NCI-H2029 (cell line): ENCODE results near the gene RING1.

Experiments used
- DNase-seq: peaks from one replicate; lab custom pipeline; 2025; lab: John Stamatoyannopoulos, UW

RING1 gene

DNA sequence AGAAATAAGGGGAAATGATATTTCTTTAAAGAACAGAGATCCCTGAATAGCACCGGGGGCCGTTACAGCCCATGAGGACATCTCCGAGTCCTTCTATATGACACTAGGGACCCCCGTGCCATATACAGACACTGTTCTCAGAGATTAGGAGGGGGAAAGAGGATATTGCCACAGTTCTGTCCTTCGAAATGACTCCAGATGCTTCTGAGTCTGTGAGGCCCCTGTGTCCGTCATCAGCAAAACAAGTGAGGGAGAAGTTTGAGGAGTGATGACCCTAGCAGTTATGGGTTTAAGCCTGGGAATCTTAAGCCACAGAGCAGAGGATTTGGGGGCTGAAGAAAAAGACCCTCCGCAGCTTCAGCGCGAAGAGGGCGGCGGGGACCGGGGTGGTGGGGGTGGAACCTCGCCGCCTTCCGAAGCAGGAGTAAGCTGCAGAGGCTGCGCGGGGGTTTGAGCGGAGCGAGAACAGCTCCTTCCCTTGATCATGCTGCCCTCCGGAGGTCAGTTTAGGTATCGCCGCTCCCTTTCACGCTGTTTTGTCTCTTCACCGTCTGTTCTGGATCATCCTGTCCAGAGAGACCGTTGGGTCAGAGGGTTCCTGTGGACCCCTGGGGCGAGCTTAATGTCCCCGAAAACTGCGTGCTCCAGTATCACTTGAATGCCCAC, 39.8 kb downstream of the RING1 start:
- peak; percentile 74 for DNase-seq

DNA sequence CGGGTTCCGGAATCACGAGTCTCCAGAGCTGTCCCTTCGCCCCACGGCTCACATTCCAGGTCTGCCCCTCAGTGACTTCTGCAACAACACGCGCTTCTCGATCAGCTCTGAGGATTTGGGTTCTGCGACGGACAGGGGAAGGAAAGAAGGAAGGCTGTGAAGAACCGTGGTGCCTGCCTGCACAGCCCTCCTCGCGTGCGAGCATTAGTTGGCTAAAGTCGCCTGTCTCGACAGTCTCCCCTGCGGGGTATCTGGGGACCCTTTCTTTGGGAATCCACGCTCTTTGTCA, 40.3 kb downstream of the RING1 start:
- no peak for DNase-seq

DNA sequence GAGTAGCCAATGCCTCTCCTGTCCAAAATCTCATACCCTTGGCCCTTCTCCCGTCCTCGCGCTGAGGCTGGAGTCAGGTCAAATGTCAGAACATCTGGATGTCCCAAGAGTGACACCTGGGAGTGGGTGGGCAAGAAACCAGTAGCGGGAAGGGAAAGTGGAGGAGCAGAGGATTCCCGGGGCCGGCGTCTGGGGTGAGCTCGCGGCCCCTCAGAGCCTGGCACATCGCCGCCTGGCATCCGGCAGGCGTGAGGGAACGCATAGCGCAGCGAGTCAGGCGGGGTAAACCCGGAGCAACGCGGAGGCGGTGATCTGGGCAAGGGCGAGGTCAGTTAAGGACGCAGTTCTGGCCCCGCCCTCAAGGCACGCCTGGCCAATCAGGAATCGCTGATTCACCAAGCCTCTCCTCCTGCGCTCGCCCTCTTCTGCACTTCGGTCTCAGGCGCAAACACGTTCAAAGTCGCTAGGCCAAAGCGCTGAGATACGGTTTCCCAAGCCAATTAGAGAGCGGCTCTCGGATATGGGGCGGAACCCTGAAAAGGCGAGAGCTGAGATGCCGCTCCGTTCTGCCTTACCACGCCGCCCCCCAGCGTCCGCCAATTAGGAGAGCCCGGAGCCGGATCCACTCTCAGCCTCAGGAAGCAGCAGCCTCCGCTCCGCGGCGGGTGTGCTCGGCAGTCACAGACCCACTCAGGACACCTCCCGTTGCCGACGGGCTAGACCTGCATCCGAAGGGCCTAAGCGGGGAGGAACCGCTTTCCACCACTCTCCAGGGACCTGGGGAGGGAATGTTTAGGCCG, 40.8 kb downstream of the RING1 start:
- DNase-seq, result peak; percentile 97

DNA sequence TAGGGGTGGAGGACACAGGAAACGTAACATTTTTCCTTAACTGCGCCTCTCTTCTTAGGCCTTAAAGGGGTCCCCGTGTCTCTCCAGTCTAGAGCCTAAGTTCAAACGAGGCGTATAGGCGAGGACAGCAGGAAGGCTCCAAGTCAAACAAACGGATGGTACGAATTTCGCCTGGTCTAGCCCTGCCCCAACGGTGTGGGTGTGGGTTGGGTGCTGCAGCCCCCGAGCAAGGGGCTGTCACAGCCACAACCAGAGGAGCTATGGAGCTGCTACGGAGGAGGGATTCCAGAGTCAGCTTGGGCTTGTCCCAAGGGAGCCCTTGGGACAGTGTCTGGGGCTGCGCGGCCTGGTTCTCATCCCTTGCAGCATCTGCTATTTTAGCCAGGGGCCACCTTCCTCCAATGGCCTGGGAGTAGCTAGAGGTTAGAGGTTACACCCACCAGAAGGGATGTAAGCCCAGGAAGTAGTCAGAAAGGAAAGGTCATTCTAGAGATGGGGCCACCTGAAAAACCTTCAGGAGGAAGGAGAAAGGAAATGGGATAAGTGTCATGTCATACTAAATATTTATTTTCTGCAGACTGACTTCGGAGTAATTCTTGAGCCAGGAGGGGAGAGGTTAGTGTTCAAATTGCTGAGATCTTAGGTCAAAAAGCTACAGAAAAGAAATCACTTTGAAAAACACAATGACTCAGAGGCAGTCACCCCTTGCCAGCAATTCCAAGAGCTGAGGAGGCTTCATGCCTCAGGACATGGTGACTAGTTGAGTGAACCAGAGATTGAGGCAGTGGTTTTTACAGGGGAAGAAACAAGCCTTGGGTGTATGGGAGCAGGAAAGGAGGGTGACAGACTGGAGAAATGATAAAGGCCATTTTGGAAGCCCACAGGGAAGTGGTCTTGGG, 41.7 kb downstream of the RING1 start:
- DNase-seq, result no peak

DNA sequence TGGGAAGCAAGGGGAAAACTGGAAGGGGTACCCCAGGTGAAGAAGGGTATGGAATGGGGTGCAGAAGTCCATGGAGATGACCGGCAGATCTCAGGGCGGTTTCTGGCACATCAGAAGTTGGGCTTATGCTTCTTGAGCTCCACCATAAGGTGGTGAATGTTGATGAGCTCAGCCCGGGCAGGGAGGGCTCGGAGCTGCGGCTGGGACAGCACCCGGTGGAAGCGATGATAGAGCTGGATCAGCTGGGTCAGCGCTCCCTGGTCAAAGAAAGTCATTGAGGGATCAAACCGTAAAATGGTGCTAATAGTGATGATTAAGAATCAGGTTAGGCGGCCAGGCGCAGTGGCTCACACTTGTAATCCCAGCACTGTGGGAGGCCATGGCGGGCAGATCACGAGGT, 42.4 kb downstream of the RING1 start:
- DNase-seq, result no peak

DNA sequence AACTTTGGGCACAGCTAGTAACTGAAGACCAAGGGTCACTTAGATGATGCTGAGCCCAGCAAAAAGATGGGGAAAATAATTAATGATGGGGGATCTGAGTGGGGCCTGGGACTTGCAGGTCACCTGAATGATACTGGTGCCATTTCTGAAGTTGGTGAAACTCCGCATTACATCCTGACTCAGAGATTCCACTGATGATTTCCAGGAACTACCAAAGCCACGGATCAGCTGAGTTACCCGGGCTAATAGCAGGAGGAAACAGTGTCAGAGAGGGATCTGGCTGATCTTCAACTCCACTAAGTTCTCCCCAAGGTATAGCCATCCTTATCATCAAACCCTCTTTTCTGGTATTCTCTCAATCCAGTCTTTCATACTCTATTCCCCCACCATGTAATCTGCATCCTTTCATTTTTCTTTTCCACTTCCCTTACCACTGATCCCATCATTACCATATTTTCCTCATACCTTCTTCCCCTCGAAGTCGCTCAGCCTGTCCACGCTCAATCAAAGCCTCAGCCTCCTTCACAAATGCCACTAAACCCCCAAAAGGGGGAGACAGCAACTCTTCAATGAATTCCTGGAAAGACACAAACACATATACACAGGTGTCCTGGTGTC, 43.2 kb downstream of the RING1 start:
- DNase-seq, result no peak

GRCh38 chr6:33252759-33253158, 44.5 kb downstream of the RING1 start:
- no peak for DNase-seq

GRCh38 chr6:33254591-33254990, 46.3 kb downstream of the RING1 start:
- no peak for DNase-seq

DNA sequence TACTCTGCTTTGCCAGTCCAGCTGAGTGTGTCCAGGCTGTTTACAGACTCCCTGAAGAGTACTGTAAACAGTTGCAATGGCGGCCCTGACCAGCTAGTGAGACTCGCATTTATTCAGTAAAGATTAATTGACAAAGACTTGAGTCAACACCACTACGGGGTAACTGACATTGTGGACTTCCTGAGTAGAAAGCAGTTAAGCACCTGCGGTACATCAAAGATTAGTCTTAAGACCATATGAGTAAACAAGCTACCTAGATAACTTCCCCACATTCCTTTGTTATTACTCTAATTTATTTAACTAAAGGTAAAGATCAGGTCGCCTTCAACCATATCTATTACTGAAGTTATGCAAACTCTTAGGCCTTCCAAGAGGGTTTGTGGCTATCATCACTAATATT, 50.7 kb downstream of the RING1 start:
- DNase-seq, result no peak
